GM21619 (cell line): Measurements from ENCODE around the gene NMNAT2.
A peak's percentile ranks its signal among the peaks of the same experiment; 100 is the strongest.
"Not testable (repeated sequence)": the region's sequence is repeated elsewhere in the genome, so short reads cannot be mapped to it uniquely, and the experiment has no call there.

ENCODE experiments used
- ATAC-seq: cut with Tn5 transposase; IDR thresholded peaks from one replicate; pipeline ENCODE4 v1.9.1; 2021; ENCODE audit not compliant: unreplicated experiment

The NMNAT2 gene

DNA sequence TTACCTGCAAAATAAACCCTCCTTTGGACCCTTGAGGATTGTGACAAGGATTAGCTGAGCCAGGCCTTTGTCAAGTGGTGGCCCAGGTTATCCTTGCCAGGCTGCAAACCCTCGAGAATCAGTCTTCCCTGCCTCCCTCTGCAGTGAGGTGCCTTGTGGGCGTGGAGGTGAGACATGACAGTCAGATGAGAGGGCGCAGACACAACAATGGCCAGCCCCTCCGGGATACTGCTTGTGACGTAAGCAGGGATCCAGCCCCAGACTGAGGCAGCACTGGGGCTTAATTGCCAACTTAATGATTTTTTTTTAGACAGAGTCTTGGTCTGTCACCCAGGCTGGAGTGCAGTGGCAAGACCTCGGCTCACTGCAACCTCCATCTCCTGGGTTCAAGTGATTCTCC lies 127.6 kb downstream of the NMNAT2 start:
- no peak for ATAC-seq

DNA sequence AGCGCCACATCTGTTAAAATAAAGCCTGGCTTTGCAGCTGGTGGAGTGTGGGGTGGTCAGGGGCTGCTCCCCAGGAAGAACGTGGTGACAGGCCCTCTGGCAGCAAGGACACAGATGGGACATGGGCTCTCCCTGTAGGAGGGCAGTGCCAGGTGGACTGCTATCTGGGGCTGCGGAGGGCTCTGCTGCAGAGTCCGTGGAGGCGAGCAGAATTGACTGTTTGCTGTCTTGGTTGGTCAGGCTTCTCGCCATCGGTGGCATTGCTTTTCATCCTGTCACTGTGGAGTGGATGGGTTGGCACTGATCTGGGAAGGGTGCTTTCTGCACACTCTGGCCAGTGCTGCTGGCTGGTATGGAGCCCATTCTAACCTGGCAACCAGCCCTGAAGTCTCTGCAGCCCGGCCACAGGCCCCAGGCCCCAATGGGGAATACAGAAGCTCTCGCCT lies 129.1 kb downstream of the NMNAT2 start:
- ATAC-seq: no peak

DNA sequence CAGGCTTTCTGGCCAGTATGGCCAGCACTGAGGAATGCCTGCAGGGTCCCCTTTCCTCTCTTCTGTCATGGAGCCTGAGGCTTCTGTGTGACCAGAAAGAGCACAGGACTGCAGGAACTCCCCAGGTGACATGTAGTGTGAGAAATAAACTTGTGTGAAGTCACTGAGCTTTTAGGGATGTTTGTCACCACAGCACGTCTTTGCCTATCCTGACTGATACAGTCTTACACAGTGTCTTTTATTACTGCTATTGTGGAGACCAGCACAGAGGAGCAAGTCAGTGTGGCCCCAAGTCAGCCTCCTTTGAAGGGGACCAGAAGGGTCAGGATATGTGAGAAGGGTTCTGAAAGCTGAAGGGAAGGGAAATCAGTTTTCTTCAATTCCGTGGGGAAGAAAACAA lies 129.6 kb downstream of the NMNAT2 start:
- no peak for ATAC-seq

DNA sequence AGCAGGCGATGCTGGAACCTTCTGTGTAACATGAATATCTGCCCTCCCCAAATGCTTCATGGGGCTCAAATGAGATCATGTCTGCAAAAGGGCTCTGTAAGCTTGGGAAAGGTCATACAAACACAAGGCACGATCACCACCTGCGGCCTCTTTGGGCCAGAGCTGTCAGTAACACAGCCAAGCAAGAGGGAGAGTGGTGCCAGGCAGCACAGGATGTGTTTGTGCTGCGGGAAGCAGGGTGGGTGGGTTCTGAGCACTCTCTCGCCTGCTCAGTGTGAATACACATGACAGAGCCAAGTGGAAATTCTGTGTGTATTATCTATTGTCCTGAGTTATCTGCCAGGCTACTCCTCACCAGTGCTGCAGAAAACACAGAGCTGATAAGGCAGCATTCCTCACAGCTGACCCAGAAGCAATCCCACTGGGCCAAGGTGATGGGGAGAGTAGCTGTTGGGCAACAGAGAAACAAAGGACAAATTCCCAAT lies 130.9 kb downstream of the NMNAT2 start:
- no peak for ATAC-seq

DNA sequence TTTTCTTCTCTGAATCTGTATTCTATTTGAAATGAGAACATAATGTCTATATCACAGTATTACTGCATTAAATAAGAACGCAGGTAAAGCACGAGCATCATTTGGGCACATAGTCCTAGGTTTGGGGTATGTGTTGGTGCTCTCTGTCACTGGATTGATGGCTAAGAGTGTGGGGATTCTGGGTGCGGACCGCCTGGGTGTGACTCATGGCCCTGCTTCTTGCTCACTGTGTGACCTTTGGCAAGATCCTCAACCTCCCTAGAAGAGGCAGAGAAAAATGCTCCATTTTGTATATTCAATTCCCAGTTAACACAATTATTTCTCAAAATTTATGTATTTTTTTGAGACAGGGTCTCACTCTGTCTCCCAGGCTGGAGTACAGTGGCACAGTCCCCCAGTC lies 132.4 kb downstream of the NMNAT2 start:
- ATAC-seq: no peak

DNA sequence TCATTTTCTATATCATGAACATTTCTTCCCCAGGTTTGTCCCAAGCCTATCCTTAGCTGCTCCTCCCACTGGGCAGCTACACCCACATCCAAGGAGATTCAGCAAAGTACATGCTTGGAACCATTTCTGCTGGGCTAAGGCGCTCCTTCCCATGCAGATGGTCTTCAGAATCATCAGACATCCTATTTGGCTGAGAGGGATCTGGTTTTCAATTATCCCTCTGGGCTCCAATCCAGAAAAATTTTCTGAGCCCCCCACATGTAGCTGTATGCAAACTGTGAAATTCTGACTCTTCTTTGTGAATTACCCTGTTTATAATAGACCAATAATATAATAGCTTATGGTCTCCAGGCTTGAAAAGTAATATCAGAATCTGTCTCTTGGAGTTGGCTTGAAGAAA lies 132.9 kb downstream of the NMNAT2 start:
- no peak for ATAC-seq

DNA sequence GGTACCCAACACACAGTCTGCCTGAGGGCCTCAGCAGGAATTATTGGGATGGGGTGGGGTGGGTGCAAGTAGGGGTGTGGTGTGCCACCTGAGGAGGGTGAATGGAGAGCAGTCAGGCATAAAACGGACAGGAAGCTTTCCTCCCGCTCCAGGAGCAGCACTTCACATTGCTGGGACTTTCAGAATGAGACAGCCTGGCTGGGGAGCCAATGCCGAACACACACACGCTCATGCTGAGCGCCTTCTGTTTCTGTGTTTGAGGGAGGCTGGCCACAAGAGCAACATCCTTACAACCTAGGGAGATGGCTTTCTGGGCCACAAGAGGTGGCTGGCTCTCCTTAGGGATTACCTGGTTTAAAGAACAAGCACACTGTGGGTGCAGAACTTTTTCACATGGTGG lies 134.1 kb downstream of the NMNAT2 start:
- ATAC-seq: no peak

DNA sequence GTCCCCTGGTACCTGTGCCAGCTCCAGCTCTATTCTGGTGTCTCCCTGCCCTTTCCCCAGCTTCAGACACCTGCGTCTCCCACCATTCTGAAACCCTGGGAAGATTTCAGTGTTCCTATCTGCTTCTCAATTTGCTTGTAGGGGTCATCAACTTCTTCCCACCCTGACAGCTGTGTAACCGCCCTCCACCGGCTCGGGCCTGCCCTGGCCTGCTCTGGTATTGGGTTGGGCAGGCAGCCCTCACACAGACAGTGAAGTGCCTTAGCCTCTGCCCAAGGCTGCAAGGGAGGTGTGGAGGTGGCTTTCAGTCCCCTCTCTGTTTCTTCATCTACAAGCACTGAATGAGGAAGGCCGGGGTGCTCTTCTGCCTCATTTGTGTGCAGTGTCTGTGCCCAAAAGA lies 134.9 kb downstream of the NMNAT2 start:
- ATAC-seq: no peak

DNA sequence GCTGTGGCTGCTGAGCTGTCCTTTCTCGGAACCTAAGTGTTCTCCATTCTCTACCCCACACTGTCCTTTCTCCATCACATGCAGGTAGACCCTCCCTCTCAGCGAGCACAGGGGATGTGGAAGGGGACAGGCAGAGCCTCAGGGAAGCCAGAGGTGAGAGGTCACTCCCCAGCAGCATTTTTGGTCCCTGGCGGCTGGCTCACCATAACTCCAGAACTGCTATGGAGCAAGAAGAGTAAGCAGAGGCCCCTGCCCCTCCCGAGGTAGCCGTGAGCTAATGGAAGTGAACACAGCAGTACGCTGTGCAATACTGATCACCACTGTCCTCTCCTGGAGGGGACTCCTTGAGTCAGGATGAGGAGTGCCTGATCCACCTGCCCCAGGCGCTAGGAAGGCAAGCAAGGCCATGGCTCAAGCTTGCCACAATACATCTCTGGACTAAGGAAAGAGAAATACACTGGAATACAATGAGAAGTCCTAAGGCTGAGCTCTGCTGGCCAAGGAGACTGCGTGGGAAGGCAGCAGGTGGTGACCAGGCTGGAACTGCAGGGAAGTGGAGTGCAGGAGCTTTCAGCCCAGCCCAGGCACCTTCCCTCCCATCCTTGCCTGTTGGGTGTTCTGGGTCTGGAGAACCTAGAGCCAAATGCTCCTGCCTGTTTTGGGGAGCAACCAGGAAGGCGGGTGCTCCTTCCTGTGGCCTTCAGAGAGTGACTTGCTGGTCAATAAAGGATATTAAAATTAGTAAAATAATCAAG lies 135.9 kb downstream of the NMNAT2 start:
- ATAC-seq: no peak

DNA sequence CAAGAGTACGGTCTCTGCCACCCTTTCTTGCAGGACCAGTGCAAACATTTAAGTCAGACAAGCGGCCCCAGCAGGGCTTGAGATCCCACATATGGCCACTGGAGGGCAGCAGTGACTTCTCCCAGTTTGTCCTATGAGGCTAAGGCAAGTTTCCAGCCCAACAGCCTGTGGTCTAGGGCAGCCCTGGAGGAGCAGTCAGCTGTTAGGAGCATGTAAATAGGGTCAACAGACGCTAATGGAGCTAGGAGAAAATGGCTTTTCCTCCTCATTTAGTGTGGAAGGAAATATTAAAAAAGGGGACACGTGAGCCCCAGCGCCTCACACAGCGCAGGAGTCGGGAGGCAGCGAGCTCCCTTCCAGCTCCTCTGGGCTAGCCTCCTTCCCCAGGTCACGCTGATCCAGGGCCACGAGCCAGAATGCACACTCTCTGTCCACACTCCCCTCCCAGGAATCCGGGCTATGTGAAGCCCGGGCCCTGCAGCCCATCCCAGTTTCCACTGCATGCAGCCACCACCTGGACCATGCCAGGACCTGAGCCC lies 136.6 kb downstream of the NMNAT2 start:
- ATAC-seq: peak; percentile 68

DNA sequence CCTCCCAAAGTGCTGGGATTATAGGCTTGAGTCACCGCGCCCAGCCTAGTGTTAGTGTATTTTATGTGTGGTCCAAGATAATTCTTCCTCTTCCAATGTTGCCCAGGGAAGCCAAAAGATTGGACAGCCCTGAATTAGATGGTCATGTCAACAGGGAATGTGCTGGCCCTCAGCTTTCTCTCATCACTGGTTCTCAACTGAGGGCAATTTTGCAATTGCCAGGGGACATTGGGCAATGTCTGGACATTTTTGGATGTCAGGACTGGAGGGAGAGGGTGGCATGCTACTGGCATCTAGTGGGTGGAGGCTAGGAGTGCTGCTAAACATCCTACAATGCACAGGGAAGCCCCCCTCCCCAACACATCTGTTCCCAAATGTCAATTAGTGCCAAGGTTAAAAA lies 137.1 kb downstream of the NMNAT2 start:
- no peak for ATAC-seq

DNA sequence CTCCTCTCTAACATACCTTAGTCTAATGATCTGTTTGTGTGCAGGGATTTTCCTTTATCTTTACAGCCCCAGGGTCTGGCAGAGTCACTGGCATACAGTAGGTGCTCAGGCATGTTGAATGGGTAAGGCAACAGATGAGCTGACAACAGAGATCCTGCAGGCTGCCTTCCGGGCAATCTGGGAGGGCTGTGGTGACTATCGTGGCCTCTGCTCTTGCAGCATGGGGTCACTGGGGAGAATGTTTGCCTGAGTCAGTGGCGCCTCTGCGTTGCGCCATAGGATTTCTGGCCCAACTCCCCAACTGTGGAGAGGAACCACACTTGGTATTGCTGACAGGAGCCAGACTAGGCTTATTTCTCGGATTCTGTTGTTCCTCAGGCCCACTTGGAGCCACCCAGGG lies 138.3 kb downstream of the NMNAT2 start:
- no peak for ATAC-seq

DNA sequence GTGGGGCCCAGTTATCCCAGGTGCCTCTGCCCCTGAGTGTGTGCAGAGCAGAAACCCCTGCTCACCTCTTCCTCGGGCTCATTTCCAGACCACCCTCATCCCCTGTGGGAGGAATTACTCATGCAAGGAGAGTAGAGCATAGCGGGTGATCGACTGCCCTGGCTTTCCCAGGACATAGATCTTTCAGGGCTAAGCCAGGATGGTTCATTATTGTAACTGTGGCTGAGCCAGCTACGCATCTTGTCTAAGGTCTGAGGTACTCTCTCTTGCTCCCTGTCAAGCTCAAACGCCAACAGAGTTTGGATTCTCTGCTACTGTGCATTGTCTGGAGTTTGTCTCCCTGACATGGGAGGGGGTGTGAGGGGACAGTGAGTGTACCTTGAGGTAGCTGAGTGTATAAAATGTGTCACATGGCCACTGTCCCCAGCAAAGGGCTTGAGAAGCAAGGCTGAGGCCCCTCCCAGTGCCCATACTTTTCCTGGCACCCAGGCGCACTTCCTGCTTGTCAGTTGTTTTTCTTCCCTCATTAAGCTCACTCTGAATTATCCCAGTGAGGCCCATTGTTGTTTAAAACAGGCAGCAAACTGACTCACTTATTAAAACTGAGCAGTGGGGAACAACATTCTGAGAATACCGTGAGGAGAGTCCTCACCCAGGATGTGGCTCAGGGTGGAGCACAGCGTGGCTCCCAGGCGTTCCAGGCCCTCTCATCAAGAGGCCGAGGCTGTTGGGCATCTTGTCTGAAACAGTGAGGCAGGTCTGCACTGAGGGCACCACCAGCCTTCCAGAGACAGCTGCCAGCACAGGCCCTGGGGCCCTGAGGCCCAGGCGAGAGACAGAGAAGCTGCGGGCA lies 139.2 kb downstream of the NMNAT2 start:
- ATAC-seq: no peak

DNA sequence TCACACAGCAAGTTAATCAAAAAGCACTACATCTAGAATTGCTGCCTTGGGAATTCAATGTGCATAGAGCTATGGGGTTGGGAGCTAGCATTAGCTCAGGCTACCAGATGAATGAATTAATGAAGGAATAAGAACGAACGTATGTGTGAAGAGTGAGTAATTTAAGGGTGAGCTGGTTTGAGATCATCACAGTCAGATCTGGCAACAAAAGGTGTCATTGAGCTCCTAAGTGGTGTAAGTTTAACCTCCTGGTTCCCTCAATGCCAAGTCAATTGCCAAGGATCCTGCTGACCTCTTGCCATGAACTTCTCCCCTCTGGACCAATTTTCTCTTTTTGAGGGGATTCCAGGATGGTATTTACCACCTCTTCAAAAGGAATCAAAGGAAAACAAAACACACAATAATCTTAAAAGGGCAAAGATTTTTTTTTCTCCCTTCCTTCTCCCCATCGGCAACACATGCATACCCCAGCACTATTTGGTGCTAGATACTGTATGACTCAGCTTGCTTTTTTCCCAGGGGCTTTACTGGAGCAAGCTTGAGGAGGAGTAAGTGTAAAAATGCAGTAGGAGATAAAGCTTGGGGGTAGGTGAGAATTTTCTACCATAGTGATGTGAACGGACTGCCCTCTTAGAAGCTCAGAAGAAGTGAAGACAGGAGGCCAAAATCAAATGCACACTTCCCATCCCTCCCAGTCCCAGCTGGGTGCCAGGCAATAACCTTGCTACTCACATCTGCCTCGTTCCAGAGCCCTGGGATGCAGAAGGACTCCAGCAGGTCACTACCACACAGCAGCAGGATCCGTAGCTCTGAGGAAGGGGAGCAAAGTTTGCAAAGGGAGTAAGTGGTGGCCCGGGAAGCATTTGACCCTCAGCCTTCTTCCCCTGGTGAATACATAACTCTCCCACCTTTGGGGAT lies 140.1 kb downstream of the NMNAT2 start:
- no peak for ATAC-seq

DNA sequence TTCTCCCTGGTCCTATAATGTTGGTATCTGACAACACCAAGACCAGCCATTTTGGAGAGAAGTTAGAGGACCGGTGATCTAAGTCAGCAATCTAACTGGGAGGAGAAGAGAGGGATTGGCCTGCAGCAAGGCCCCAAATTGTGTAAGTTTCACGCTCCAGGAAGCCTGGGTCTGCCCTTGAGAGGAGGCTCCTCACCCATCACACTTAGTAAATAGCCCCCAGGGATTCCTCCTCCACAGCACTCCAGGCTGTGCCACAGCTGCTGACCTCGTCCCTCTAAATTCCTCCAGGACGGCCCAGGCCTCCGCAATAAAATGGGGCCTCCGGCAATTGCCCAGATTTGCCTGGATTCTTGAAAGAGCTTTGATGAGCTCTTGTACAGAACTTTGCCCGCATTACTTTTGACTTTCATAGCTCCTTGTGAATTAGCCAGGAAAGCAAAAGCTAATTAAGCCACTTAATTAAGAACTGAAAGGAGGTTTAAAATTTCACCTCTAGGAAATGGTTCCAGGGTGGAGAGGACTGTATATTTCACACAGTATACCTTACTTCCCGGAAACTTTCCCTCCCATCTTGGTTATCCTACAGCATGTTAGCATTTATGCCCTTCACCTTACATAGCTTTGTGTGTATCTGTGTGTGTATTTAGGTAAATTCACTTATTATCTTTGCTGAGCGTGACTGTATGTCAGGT lies 141.6 kb downstream of the NMNAT2 start:
- no peak for ATAC-seq

DNA sequence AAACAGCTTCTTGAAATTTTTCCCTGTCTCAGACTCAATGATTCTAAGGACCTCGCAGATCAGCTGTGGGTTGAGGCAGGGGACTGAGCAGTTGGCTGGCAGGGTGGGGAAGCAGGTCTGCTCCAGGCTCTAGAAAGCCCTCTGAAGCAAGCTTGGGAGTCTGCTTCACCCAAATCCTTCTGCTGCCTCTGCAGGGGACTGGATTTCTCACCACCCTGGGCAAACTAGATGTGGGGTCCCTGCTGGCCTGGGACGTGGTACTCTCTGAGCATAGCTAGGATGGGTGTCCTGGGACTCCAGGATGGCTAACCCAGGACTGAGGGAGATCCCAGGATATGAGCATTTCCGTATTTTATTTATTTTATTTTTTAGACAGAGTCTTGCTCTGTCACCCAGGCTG lies 142.9 kb downstream of the NMNAT2 start:
- no peak for ATAC-seq

DNA sequence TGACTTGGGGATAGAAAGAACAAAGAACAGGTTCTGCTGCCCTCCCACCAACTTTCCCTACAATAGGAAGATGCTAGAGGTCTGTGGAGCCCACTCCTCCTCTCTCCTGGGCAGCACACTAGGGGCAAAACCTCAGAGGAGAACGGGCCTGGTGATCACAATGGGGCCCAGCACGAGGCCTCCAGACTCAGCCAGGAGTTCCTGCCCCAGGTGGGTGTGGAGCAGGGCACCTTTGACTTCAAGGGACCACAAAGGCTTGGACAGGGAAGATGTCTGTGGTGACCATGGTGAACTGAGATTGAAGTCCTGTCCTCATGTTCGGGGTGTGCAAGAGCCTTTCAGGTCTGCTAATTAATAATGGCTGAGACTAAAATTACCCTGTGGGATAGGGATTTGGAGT lies 143.3 kb downstream of the NMNAT2 start:
- ATAC-seq: no peak

DNA sequence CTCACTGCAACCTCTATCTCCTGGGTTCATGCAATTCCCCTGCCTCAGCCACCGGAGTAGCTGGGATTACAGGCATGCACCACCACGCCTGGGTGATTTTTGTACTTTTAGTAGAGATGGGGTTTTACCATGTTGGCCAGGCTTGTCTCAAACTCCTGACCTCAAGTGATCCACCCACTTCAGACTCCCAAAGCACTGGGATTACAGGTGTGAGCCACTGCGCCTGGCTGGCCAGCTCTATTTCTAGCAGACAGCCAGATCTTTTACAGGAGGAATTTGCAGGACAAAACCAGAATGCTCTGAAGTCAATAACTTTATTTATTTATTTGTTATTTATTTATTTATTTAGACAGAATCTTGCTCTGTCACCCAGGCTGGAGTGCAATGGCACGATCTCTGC lies 144.2 kb downstream of the NMNAT2 start:
- not testable (repeated sequence) for ATAC-seq

DNA sequence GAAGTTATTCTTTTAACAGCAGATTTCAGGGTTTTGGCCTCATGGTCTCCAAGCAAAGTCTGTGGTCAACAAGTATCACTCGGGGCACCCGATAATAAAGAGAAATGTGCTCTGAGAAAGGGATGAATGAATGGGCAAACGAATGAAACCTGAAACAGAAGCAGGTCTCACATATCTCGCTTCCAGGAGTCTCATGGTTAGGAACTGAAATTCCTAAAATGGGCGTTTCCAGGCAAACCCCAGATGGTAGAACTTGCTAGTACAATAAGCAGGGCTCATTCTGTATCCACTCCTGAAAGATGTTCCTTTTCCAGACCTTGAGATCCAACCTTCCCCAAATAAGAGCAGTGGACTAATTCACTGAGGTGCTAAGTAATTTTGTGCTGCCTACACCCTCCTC lies 144.9 kb downstream of the NMNAT2 start:
- no peak for ATAC-seq

DNA sequence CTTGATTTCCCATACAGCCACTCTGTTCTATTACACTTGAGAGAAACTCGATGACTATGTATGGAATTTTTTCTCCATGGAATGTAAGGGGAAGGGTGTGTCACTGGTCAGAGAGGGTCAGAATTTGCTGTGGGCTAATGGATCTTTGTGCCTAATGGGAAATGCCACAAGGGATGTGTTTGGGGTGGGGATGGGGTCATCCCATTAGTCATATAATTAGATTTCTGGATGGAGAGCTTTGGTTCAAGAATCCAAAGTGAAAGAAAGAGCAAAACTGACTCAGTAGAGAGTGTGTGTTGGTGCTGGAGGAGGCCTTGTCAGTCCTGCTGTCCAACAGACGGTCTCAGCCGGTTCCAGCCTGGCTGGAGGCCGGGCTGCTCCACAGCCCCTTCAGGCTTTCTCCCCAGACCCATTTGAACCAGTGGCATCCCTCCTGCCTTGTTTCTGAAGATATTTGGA lies 145.8 kb downstream of the NMNAT2 start:
- ATAC-seq: no peak
